KBM-7 (cell line): ENCODE data around the gene POM121.
"Not testable (repeated sequence)": the region's sequence is repeated elsewhere in the genome, so short reads cannot be mapped to it uniquely, and the experiment has no call there.

Experiments used
- DNase-seq: peaks from one replicate; pipeline ENCODE4 v3.0.0-alpha.2; 2015
- in situ Hi-C: fragments of 300-500 bp; cut with MboI; formaldehyde crosslinking; loops from 2 replicates; pipeline ENCODE4 v1.14.3; 2020; ENCODE audit warnings: low sequenced_read_pairs, low pct_unique_long_range_greater_than_20kb, mixed read lengths

Gene POM121

GRCh38 chr7:72946130-72946745 is 21.3 kb downstream of the POM121 start:
- peak; percentile 20 for DNase-seq
- in situ Hi-C loops, result not testable (repeated sequence)

GRCh38 chr7:72948714-72949113 is 23.8 kb downstream of the POM121 start:
- in situ Hi-C loops, DNase-seq: not testable (repeated sequence)

GRCh38 chr7:72949276-72949675 is 24.4 kb downstream of the POM121 start:
- in situ Hi-C loops, DNase-seq: not testable (repeated sequence)

- in situ Hi-C loops, DNase-seq: not testable (repeated sequence)
Measured at GRCh38 chr7:72949686-72950085, 24.8 kb downstream of the POM121 start.

- DNase-seq, in situ Hi-C loops: not testable (repeated sequence)
Measured at GRCh38 chr7:72950432-72950831, 25.5 kb downstream of the POM121 start.

GRCh38 chr7:72953901-72954562 is 29.1 kb downstream of the POM121 start:
- DNase-seq, in situ Hi-C loops: not testable (repeated sequence)

- in situ Hi-C loops, DNase-seq: not testable (repeated sequence)
Measured at GRCh38 chr7:72954563-72955198, 29.8 kb downstream of the POM121 start.

GRCh38 chr7:72960029-72960428 is 35.1 kb downstream of the POM121 start:
- in situ Hi-C loops, DNase-seq: not testable (repeated sequence)

GRCh38 chr7:72960626-72961345 is 35.9 kb downstream of the POM121 start:
- DNase-seq, in situ Hi-C loops: not testable (repeated sequence)

GRCh38 chr7:72961346-72961650 is 36.4 kb downstream of the POM121 start:
- in situ Hi-C loops, DNase-seq: not testable (repeated sequence)

- in situ Hi-C loops, DNase-seq: not testable (repeated sequence)
Measured at GRCh38 chr7:72963056-72963455, 38.2 kb downstream of the POM121 start.

GRCh38 chr7:72965186-72965975 is 40.5 kb downstream of the POM121 start:
- DNase-seq, in situ Hi-C loops: not testable (repeated sequence)

- DNase-seq, in situ Hi-C loops: not testable (repeated sequence)
Measured at GRCh38 chr7:72966892-72967291, 42.0 kb downstream of the POM121 start.

- DNase-seq, in situ Hi-C loops: not testable (repeated sequence)
Measured at GRCh38 chr7:72968980-72969516, 44.2 kb downstream of the POM121 start, which contains the start of gene TRIM74. TRIM74 (minus strand) TSS chr7:72969466; CDS start chr7:72966157, 3,309 bp downstream.

- DNase-seq, in situ Hi-C loops: not testable (repeated sequence)
Measured at GRCh38 chr7:72969688-72970087, 44.8 kb downstream of the POM121 start.

- in situ Hi-C loops, result not testable (repeated sequence)
Measured at GRCh38 chr7:72971505-72971904, 46.6 kb downstream of the POM121 start.

GRCh38 chr7:72974781-72975180 is 49.9 kb downstream of the POM121 start:
- in situ Hi-C loops, DNase-seq: not testable (repeated sequence)

More at GRCh38 chr7:72971505-72971904, 46.6 kb downstream of the POM121 start:
- DNase-seq, result not testable (repeated sequence)

GRCh38 chr7:72975656-72976286 is 50.9 kb downstream of the POM121 start:
- DNase-seq, in situ Hi-C loops: not testable (repeated sequence)
